ENCODE data around the gene ASB17.

DNA sequence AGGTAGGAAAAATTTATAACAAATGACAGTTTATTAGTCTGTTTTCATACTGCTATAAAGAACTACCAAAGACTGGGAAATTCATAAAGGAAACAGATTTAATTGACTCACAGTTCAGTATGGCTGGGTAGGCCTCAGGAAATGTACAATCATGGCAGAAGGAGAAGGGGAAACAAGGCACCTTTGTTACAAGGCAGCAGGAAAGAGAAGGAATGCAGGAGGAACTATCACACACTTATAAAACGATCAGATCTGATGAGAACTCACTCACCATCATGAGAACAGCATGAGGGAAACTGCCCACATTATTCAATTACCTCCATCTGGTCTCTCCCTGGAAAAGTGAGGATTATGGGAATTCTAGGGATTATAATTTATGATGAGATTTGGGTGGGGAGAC is 61.3 kb downstream of the ASB17 start:
- TF ChIP-seq ZNF384 (IDR thresholded peaks at IDR 0.05) (no peak), SP1 (IDR thresholded peaks at IDR 0.05) (no peak), TARDBP (IDR thresholded peaks at IDR 0.05) (no peak), FOXM1 (IDR thresholded peaks at IDR 0.05; ENCODE audit: borderline replicate concordance) (no peak), L3MBTL2 (conservative IDR thresholded peaks at IDR 0.05) (no peak), FOXA1 (IDR thresholded peaks at IDR 0.05) (no peak), FOXK2 (IDR thresholded peaks at IDR 0.05) (no peak), HDGF (IDR thresholded peaks at IDR 0.05; ENCODE audit: borderline replicate concordance) (no peak), SUZ12 (IDR thresholded peaks at IDR 0.05) (no peak), BHLHE40 (IDR thresholded peaks at IDR 0.05; ENCODE audit: borderline replicate concordance) (no peak), LEF1 (IDR thresholded peaks at IDR 0.05; ENCODE audit: borderline replicate concordance) (no peak), ELF4 (IDR thresholded peaks at IDR 0.05) (no peak)
- TF ChIP-seq, protein P1, sequence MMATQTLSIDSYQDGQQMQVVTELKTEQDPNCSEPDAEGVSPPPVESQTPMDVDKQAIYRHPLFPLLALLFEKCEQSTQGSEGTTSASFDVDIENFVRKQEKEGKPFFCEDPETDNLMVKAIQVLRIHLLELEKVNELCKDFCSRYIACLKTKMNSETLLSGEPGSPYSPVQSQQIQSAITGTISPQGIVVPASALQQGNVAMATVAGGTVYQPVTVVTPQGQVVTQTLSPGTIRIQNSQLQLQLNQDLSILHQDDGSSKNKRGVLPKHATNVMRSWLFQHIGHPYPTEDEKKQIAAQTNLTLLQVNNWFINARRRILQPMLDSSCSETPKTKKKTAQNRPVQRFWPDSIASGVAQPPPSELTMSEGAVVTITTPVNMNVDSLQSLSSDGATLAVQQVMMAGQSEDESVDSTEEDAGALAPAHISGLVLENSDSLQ (IDR thresholded peaks at IDR 0.05): no peak
